ENCODE measurements around the gene RPA1. TPM values are rescaled to one million over a fixed set of nuclear protein-coding genes. Genes with fewer than 3 reads are reported as not detected.

Gene RPA1
- total and polyA plus RNA-seq, 9 of the 15 experiments (the other 6 are each of a cell fraction or from before 2014, with no cell fraction given): 25.2 to 125 (median 47.4) TPM

- no peak for TF ChIP-seq CSDE1 (IDR thresholded peaks at IDR 0.05)
Observed at GRCh38 chr17:1943436-1943831, 113.6 kb downstream of the RPA1 start (continued).

- ATAC-seq (no peak), FAIRE-seq (no peak), DNase-seq (ENCODE audit: extremely low read depth in 1 of 4, low spot score in 3 of 4) (no peak)
- Histone ChIP-seq H3K4me1 (replicated peaks in 1 of 2; ENCODE audit: control insufficient read depth in 2 of 2, insufficient read depth in 2 of 2, low read length in 2 of 2) (peaks cover 0 to 15% of the 10 kb centered on the region in 2 experiments; a peak in 2 of 5 replicates), H4K20me1 (replicated peaks; ENCODE audit: control insufficient read depth, insufficient read depth, low read length) (no peaks in the 10 kb centered on the region), H3K27ac (ENCODE audit: extremely low read depth, low read depth, low read length) (no peak overlapping the region), H3K4me2 (ENCODE audit: insufficient read depth, low read length) (no peak overlapping the region), H3K9ac (ENCODE audit: insufficient read depth in 1 of 2, low read depth in 2 of 2, low read length in 2 of 2) (no peak overlapping the region), H3K9me1 (ENCODE audit: control insufficient read depth, insufficient read depth, low read length) (no peaks in the 10 kb centered on the region), H2AFZ (ENCODE audit: low read depth, low read length) (no peak overlapping the region), H3K36me3 (ENCODE audit: control insufficient read depth, insufficient read depth, low read length) (no peaks in the 10 kb centered on the region), H3K4me3 (no peak overlapping the region), H3K79me2 (ENCODE audit: control insufficient read depth, insufficient read depth, low read length) (no peaks in the 10 kb centered on the region), H3K27me3 (ENCODE audit: control insufficient read depth in 2 of 2, insufficient read depth in 2 of 2, low read length in 2 of 2) (peaks cover 3 to 58% of the 10 kb centered on the region in 2 experiments; a peak in 4 of 5 replicates), H3K9me3 (replicated peaks; ENCODE audit: control insufficient read depth, insufficient read depth, low read depth, low read length) (no peaks in the 10 kb centered on the region)
- ChIA-PET POLR2A (no interaction called here), CTCF (ENCODE audit: low intra/inter-chr PET ratio) (no interaction called here)
- in situ Hi-C loops (cut with MboI): no loop called here
- BruUV-seq (replicated peaks): no TSS peak
- 32% methylated on average over 7 of the region's 12 CpGs for WGBS (ENCODE audit: insufficient coverage, low coverage, missing lambda C conversion rate)
- intact Hi-C loops (cut with micrococcal nuclease): no loop called here
- TF ChIP-seq CHAMP1 (IDR thresholded peaks at IDR 0.05): no peak
- TF ChIP-seq ZBTB40 (IDR thresholded peaks at IDR 0.05): no peak
- TF ChIP-seq ZBTB40 (CRISPR knock-in tag; IDR thresholded peaks at IDR 0.05): no peak
- TF ChIP-seq PTRF (tag; IDR thresholded peaks at IDR 0.05): no peak
- TF ChIP-seq GABPA (tag; conservative IDR thresholded peaks at IDR 0.05; ENCODE audit: low read depth): no peak
- no peak for TF ChIP-seq CBFA2T3 (IDR thresholded peaks at IDR 0.05)
- no peak for TF ChIP-seq GABPB1 (CRISPR knock-in tag; IDR thresholded peaks at IDR 0.05)
- no peak for TF ChIP-seq ZZZ3 (IDR thresholded peaks at IDR 0.05)
- no peak for TF ChIP-seq ZNF695 (CRISPR knock-in tag; IDR thresholded peaks at IDR 0.05)
- no peak for TF ChIP-seq NONO (IDR thresholded peaks at IDR 0.05; ENCODE audit: low read depth in 2 of 2, low read length in 1 of 2)
Observed at GRCh38 chr17:1945621-1946020, 115.8 kb downstream of the RPA1 start.
